HuH-7.5 (cell line): ENCODE results near the gene MAPK9.
A peak's percentile ranks its signal among the peaks of the same experiment; 100 is the strongest.
"Not testable (repeated sequence)": the region's sequence is repeated elsewhere in the genome, so short reads cannot be mapped to it uniquely, and the experiment has no call there.

Source experiments
- DNase-seq: peaks from one replicate; pipeline ENCODE4 v3.0.0; 2011; ENCODE audit warnings: low spot score

The MAPK9 gene

GRCh38 chr5:180234271-180234670 lies 57.6 kb downstream of the MAPK9 start:
- no peak for DNase-seq

- no peak for DNase-seq
Measured at GRCh38 chr5:180233729-180234128, 58.2 kb downstream of the MAPK9 start.

- DNase-seq, result no peak
Measured at GRCh38 chr5:180230017-180230416, 61.9 kb downstream of the MAPK9 start.

GRCh38 chr5:180222056-180222455 lies 69.8 kb downstream of the MAPK9 start:
- DNase-seq, result no peak

GRCh38 chr5:180217797-180218196 lies 74.1 kb downstream of the MAPK9 start:
- DNase-seq, result no peak

- DNase-seq, result no peak
Measured at GRCh38 chr5:180216646-180217171, 75.2 kb downstream of the MAPK9 start.

GRCh38 chr5:180215783-180216630 lies 75.9 kb downstream of the MAPK9 start:
- no peak for DNase-seq

GRCh38 chr5:180214870-180215770 lies 76.8 kb downstream of the MAPK9 start:
- DNase-seq, result no peak

GRCh38 chr5:180213657-180214207 lies 78.2 kb downstream of the MAPK9 start:
- no peak for DNase-seq

- no peak for DNase-seq
Measured at GRCh38 chr5:180213256-180213600, 78.7 kb downstream of the MAPK9 start.

GRCh38 chr5:180212363-180213255 lies 79.3 kb downstream of the MAPK9 start:
- DNase-seq, result no peak

- DNase-seq, result no peak
Measured at GRCh38 chr5:180211761-180212035, 80.2 kb downstream of the MAPK9 start.

- DNase-seq, result no peak
Measured at GRCh38 chr5:180210961-180211760, 80.7 kb downstream of the MAPK9 start.

- not testable (repeated sequence) for DNase-seq
Measured at GRCh38 chr5:180210077-180210476, 81.8 kb downstream of the MAPK9 start.

GRCh38 chr5:180209137-180209581 lies 82.7 kb downstream of the MAPK9 start, which contains the start of gene RASGEF1C:
Gene RASGEF1C (minus strand): TSS chr5:180209211. CDS start chr5:180138052, 71,159 bp downstream.
- DNase-seq, result peak; percentile 92

GRCh38 chr5:180208435-180209081 lies 83.3 kb downstream of the MAPK9 start:
- peak; percentile 82 for DNase-seq

- no peak for DNase-seq
Measured at GRCh38 chr5:180208038-180208434, 83.8 kb downstream of the MAPK9 start.

GRCh38 chr5:180207593-180207992 lies 84.3 kb downstream of the MAPK9 start:
- no peak for DNase-seq

GRCh38 chr5:180206993-180207392 lies 84.9 kb downstream of the MAPK9 start:
- no peak for DNase-seq

GRCh38 chr5:180205916-180206315 lies 86.0 kb downstream of the MAPK9 start:
- no peak for DNase-seq
